CD4-positive, alpha-beta T cell (primary cell): ENCODE data around the gene ZBTB8B. TPM values are rescaled to one million over a fixed set of nuclear protein-coding genes. Genes with fewer than 3 reads are reported as not detected.

Source experiments
- ATAC-seq: fragments of 200-7000 bp; cut with Tn5 transposase; one replicate; pipeline ENCODE4 v1.10.0; 2022; ENCODE audit warnings: mild to moderate bottlenecking; ENCODE audit not compliant: poor library complexity
- CTCF ChIA-PET: fragments of 350-600 bp; sonication (Branson Sonifier 250); formaldehyde crosslinking; loops from one replicate; lab custom pipeline; 2021; ENCODE audit warnings: antibody characterized with exemption, inconsistent platforms; lab: Charles Lee
- POLR2A ChIA-PET: fragments of 350-600 bp; sonication (Branson Sonifier 250); formaldehyde crosslinking; loops from one replicate; lab custom pipeline; 2021; ENCODE audit warnings: antibody characterized with exemption, inconsistent platforms; lab: Charles Lee
- DNase-seq, 14 experiments: peaks; one replicate each; pipeline ENCODE4 v3.0.0-alpha.2; 2013 to 2020; ENCODE audit warnings: mixed read lengths in 2 of 14
- H3K27ac ChIP-seq, 2 donors: one replicate each; pipeline versions ENCODE4 v1.5.1 to v1.7.0; 2013; ENCODE audit warnings: low read length in 2 of 2, low read depth in 1 of 2, mild to moderate bottlenecking in 1 of 2
- H3K27me3 ChIP-seq, 2 experiments: 1 replicate in 1 of 2; 2 replicates in 1 of 2; pipeline versions ENCODE4 v1.6.1 to v1.7.0; 2013; ENCODE audit warnings: low read length in 2 of 2, control low read depth in 1 of 2, mild to moderate bottlenecking in 1 of 2, moderate library complexity in 1 of 2; ENCODE audit not compliant: insufficient read depth in 2 of 2, control insufficient read depth in 1 of 2
- H3K36me3 ChIP-seq: one replicate; pipeline ENCODE4 v1.6.1; 2013; ENCODE audit warnings: low read length, control low read depth; ENCODE audit not compliant: insufficient read depth
- H3K4me1 ChIP-seq: one replicate; pipeline ENCODE4 v1.6.1; 2013; ENCODE audit warnings: low read length, control low read depth; ENCODE audit not compliant: insufficient read depth
- H3K4me3 ChIP-seq: one replicate; pipeline ENCODE4 v1.5.1; 2013; ENCODE audit warnings: mild to moderate bottlenecking, low read length, moderate library complexity
- H3K9me3 ChIP-seq, 2 experiments: 1 replicate in 1 of 2; 2 replicates in 1 of 2; pipeline versions ENCODE4 v1.6.1 to v1.7.0; 2013; ENCODE audit warnings: low read length in 2 of 2, mild to moderate bottlenecking in 2 of 2, control low read depth in 1 of 2, moderate library complexity in 1 of 2; ENCODE audit not compliant: control insufficient read depth in 1 of 2, insufficient read depth in 1 of 2
- H3K27ac Mint-ChIP-seq: one replicate; pipeline ENCODE4 v1.8.0; 2020; ENCODE audit warnings: mixed read lengths
- H3K27me3 Mint-ChIP-seq: one replicate; pipeline ENCODE4 v1.8.0; 2021; ENCODE audit warnings: mixed read lengths
- H3K36me3 Mint-ChIP-seq: one replicate; pipeline ENCODE4 v1.8.0; 2021; ENCODE audit warnings: low read depth, mixed read lengths
- H3K4me1 Mint-ChIP-seq: one replicate; pipeline ENCODE4 v1.8.0; 2021; ENCODE audit warnings: low read depth, mixed read lengths
- H3K4me3 Mint-ChIP-seq: one replicate; pipeline ENCODE4 v1.8.0; 2020; ENCODE audit warnings: mild to moderate bottlenecking, mixed read lengths
- H3K9me3 Mint-ChIP-seq: one replicate; pipeline ENCODE4 v1.8.0; 2020; ENCODE audit warnings: mixed read lengths
- intact Hi-C, 2 experiments: fragments of 100-400 bp; cut with DNase I in 1 of 2; cut with micrococcal nuclease in 1 of 2; formaldehyde crosslinking; loops; one replicate each; pipeline versions ENCODE4 v1.15.1 to v1.9.0; 2023 to 2025; cut with DNase I, micrococcal nuclease
- total RNA-seq, 174 experiments: library from RNA in 2 of 174; stranded (reverse) in 2 of 174; gene quantifications; one replicate each; pipeline ENCODE4 v1.2.3 and lab custom pipeline; 2021 to 2026
- TF ChIP-seq, protein P1 (sequence below): fragments of 200-600 bp; IDR thresholded peaks from one replicate; pipeline ENCODE4 v1.8.0; 2022; ENCODE audit warnings: antibody characterized with exemption, mild to moderate bottlenecking

ZBTB8B gene
- total RNA-seq, 2 experiments from 2014 or later: not detected

DNA sequence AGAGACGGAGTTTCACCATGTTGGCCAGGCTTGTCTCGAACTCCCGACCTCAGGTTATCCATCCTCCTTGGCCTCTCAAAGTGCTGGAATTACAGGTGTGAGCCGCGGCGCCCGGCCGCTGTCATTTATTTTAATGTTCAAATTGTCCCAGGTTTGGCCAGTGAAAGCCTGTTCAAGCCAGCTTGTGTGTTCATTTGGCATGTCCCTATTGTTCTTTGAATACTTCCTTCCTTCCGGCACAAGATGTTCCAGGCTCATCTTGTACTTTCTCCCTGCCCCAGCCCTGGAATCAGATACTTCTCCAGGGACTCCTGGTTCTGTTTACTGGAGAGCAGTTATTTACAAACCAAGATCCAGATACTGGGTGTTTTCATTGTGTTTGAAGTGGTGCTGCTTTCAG is 37.0 kb downstream of the ZBTB8B start:
- peaks cover 65% of the 10 kb centered on the region for H3K27me3 Mint-ChIP-seq
- no peaks in the 10 kb centered on the region for H3K36me3 ChIP-seq

DNA sequence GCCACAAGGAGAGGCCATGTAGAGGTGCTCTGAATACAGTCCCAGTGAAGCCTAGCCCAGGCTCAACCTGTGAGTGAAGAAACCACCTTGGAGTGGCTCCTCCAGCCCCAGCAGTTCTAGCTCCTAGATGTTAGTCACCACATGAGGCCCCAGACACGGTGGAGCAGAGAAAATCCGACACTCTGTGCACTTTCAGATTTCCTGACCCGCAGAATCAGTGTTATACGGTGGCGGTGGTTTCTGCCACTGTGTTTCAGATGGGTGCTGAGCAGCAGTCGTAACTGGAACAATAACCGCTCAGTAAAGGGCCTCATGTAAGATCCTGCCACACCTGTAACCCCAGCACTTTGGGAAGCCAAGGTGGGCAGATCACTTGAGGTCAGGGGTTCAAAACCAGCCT is 38.3 kb downstream of the ZBTB8B start:
- no peak overlapping the region for H3K27ac Mint-ChIP-seq

More for the DNA sequence above, 37.0 kb downstream of the ZBTB8B start:
- Histone ChIP-seq H3K27me3 (peaks cover 15 to 25% of the 10 kb centered on the region in 2 experiments), H3K4me3 (no peak overlapping the region), H3K9me3 (no peaks in the 10 kb centered on the region), H3K27ac (no peak overlapping the region), H3K4me1 (peaks cover 8% of the 10 kb centered on the region)
- CTCF ChIA-PET: interaction anchor here (1.5 kb wide), 1 partner anchor 19 kb away, joined by 4 read pairs; no protein-coding TSS in a partner anchor
- peak overlapping the region; percentile 73 for H3K4me3 Mint-ChIP-seq
- ATAC-seq (no peak), DNase-seq (no peak)
- POLR2A ChIA-PET: no interaction called here
- no peak overlapping the region for H3K27ac Mint-ChIP-seq
- H3K36me3 Mint-ChIP-seq: no peaks in the 10 kb centered on the region
- intact Hi-C loops: no loop called here
- H3K4me1 Mint-ChIP-seq: no peaks in the 10 kb centered on the region
- H3K9me3 Mint-ChIP-seq: no peaks in the 10 kb centered on the region
- TF ChIP-seq, protein P1, sequence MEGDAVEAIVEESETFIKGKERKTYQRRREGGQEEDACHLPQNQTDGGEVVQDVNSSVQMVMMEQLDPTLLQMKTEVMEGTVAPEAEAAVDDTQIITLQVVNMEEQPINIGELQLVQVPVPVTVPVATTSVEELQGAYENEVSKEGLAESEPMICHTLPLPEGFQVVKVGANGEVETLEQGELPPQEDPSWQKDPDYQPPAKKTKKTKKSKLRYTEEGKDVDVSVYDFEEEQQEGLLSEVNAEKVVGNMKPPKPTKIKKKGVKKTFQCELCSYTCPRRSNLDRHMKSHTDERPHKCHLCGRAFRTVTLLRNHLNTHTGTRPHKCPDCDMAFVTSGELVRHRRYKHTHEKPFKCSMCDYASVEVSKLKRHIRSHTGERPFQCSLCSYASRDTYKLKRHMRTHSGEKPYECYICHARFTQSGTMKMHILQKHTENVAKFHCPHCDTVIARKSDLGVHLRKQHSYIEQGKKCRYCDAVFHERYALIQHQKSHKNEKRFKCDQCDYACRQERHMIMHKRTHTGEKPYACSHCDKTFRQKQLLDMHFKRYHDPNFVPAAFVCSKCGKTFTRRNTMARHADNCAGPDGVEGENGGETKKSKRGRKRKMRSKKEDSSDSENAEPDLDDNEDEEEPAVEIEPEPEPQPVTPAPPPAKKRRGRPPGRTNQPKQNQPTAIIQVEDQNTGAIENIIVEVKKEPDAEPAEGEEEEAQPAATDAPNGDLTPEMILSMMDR: no peak

DNA sequence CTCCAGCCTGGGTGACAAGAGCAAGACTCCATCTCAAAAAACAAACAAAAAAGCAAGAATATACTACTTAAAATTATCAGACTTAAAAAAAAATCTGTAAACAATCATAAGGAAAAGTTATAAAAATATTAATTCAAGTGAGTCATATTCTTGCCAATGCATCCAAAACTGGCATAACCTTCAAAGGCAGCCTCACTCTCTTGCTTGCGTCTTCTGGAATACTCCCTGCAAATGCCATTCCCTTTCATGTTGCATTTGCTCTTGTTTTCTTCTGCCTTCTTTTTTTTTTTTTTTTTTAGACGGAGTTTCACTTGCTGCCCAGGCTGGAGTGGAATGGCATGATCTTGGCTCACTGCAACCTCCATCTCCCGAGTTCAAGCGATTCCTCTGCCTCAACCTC is 42.1 kb downstream of the ZBTB8B start:
- DNase-seq: no peak
- no peak for ATAC-seq
- Histone ChIP-seq H3K4me3 (no peak overlapping the region), H3K27ac (no peak overlapping the region), H3K4me1 (no peaks in the 10 kb centered on the region), H3K36me3 (no peaks in the 10 kb centered on the region), H3K9me3 (no peaks in the 10 kb centered on the region), H3K27me3 (peaks cover 0 to 2% of the 10 kb centered on the region in 2 experiments)
- H3K4me3 Mint-ChIP-seq: no peak overlapping the region
- POLR2A ChIA-PET: no interaction called here
- TF ChIP-seq, protein P1: no peak
- CTCF ChIA-PET: interaction anchor here (0.7 kb wide), 1 partner anchor 69 kb away, joined by 3 read pairs; no protein-coding TSS in a partner anchor
- intact Hi-C loops: no loop called here
- H3K36me3 Mint-ChIP-seq: no peaks in the 10 kb centered on the region
- H3K9me3 Mint-ChIP-seq: no peaks in the 10 kb centered on the region
- no peak overlapping the region for H3K27ac Mint-ChIP-seq
- H3K4me1 Mint-ChIP-seq: no peaks in the 10 kb centered on the region
- H3K27me3 Mint-ChIP-seq: peaks cover 33% of the 10 kb centered on the region

More for the DNA sequence above, 38.3 kb downstream of the ZBTB8B start:
- Mint-ChIP-seq H3K36me3 (no peaks in the 10 kb centered on the region), H3K27me3 (peaks cover 56% of the 10 kb centered on the region), H3K9me3 (no peaks in the 10 kb centered on the region), H3K4me3 (no peak overlapping the region), H3K4me1 (no peaks in the 10 kb centered on the region)
- H3K27me3 ChIP-seq: peaks cover 15 to 21% of the 10 kb centered on the region in 2 experiments
- CTCF ChIA-PET: no interaction called here
- DNase-seq: no peak
- no peak overlapping the region for H3K27ac ChIP-seq
- intact Hi-C loops: no loop called here
- ATAC-seq: no peak
- POLR2A ChIA-PET: no interaction called here
- peaks cover 8% of the 10 kb centered on the region for H3K4me1 ChIP-seq
- H3K36me3 ChIP-seq: no peaks in the 10 kb centered on the region
- no peaks in the 10 kb centered on the region for H3K9me3 ChIP-seq
- H3K4me3 ChIP-seq: no peak overlapping the region
- TF ChIP-seq, protein P1: no peak
